GM18505 (cell line): ENCODE measurements around the gene ARFGAP2.
"Not testable (repeated sequence)": the region's sequence is repeated elsewhere in the genome, so short reads cannot be mapped to it uniquely, and the experiment has no call there.

Experiments used
- ATAC-seq: cut with Tn5 transposase; IDR thresholded peaks from one replicate; pipeline ENCODE4 v1.9.1; 2021; ENCODE audit not compliant: unreplicated experiment
- POLR2A ChIP-seq: IDR thresholded peaks from 4 replicates; pipeline ENCODE4 v1.6.1; 2011; ENCODE audit warnings: borderline replicate concordance; ENCODE audit not compliant: insufficient read depth, insufficient read length; ENCODE audit errors: extremely low read depth

ARFGAP2 gene

DNA sequence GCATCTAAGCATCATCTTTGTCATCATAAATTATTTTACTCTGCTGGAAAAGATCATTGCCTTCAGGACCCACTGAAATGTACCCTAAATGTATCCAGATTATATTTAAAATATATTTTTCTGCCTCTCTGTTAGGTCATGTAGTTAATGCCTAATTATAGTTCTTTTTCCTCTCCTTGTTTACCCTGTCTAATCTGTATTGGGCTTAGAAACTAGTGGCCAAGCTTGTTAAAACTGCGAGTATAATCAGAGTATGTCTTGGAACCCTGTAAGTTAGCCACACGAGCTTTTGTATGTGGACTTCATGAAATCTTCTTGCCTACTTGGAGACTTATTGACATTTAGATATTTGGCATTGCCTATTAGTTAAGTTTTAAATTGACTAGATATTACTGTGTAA is 55.6 kb downstream of the ARFGAP2 start:
- no peak for TF ChIP-seq POLR2A
- ATAC-seq, result no peak

DNA sequence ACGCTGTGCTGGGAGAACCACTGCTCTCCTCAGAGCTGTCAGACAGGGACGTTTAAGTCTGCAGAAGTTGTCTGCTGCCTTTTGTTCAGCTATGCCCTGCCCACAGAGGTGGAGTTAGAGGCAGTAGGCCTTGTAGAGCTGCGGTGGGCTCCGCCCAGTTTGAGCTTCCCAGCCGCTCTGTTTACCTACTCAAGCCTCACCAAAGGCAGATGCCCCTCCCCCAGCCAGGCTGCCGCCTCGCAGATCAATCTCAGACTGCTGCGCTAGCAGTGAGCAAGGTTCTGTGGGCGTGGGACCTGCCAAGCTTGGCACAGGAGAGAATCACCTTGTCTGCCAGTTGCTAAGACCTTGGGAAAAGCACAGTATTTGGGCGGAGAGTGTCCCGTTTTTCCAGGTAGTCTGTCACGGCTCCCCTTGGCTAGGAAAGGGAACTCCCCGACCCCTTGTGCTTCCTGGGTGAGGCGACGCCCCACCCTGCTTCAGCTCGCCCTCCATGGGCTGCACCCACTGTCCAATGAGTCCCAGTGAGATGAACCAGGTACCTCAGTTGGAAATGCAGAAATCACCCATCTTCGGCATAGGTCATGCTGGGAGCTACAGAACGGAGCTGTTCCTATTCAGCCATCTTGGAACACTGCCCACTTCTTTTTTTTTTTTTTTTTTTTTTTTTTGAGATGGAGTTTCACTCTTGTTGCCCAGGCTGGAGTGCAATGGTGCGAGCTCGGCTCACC is 57.6 kb downstream of the ARFGAP2 start:
- not testable (repeated sequence) for ATAC-seq
